ENCODE measurements around the gene KCNC3.

Gene KCNC3

DNA sequence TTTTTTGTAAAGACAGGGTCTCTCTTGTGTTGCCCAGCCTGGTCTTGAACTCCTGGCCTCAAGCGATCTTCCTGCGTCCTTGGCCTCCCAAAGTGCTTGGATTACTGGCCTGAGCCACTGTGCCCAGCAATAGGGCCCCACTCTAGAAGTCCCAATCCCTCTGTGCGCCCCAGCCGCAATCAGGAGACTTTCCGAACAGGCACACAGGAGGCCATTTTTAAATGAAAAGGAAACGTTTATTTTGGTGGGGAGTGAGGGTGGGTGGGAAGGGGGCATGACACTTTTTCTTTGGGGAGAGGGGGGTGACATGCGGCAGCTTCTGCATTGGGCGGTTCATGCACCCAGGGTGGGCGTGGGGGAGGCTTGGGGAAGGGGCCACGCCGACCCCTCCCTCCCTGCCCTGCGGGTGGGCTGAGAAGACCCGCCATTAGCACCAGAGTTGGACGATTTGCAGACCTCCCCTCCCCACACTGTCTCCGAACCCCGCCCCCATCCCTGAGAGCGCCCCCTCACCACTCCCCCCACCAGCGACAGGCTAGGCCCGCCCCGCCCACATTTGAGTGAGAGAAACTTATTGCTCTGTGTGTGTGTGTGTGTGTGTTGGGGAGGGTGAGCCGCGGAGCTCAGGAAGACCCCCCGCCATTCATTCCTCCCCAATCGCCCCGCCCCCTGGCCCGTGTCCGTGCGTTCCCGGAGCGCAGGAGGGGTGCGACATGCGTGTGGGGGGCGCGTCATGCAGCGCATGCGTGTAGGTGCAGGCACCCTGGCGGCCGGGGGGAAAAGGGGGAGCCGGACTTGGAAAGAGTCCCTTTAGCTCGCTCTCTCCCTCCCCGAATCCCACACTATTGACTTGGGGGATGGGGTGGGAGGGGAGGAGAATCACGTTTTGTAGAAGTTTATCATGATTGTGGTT lies 17.2 kb downstream of the KCNC3 start:
- DNase-seq (ENCODE audit: low read depth in 2 of 2) = no peak

DNA sequence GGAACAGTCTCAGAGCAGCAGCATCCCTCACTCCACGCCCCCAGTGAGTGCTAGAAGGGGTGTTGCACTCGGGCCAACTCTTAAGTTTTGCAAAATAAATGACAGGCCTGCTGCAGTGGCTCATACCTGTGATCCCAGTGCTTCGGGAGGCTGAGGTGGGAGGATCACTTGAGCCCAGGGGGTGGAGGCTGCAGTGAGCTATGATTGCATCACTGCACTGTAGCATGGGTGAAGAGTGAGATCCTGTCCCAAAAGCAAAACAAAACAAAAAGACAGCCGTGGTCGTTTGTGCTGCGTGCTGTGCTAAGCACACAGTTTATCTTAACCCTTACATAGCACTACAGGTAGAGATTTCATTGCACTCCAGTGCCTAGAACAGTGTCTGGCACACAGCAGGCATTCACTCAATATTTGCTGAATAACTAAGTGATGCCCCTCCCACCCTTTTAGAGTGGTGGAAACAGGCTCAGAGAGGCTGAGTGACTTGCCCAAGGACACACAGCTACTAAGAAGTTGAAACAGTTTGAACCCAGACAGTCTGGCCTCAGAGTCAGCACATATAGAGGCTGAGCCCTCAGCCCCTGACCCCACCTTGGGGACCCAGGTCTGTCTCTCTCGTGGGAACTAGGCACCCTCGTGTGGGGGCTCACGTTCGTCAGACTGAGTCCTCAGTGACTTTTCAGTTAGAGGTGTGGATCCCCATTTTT lies 18.3 kb downstream of the KCNC3 start:
- DNase-seq (ENCODE audit: low read depth in 2 of 2) = no peak

DNA sequence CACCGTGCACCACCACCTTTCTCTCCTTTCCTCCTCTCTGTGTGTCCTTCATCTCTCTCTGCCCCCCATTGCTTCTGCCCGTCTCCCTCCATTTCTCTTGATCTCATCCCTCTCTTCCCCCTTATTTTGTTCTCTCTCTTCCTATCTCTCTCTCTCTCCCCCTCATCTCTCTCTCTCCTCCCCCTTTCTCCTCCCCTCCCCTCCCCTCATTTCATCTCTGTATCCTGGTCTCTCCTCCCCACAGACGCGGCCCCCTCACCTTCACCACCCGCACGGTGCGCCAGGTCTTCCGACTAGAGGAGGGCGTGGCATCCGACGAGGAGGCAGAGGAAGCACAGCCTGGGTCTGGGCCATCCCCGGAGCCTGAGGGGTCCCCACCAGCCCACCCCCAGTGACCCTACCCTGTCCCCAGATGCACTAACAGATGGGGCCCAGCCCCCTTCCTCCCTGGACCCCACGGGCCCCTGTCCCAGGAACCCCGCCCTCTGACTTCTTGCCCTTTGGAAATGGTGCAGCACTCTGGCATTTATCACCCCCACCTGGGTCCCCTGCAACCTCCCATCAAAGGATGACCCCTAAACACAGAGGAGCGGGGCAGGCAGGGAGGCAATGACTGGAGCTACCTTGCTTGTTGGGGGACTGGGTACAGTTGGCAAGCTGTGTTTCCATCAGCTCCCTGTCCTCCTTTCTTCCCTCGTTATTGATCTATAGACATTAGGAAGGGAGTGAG lies 19.6 kb downstream of the KCNC3 start:
- no peak for DNase-seq (ENCODE audit: low read depth in 2 of 2)

DNA sequence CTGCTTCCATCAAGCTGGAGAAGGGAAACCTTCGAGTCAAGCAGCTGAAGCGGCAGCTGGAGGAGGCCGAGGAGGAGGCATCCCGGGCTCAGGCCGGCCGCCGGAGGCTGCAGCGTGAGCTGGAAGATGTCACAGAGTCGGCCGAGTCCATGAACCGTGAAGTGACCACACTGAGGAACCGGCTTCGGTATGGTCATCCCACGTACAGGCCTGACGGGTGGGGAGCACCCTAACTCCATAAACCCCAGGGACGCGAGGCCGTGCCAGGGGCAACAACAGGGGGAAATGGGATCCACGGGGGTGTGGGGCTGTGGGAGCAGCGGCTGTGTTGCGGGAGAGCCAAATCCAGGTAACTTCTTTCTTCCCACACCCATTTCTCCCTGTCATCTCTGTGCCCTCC lies 20.2 kb downstream of the KCNC3 start:
- DNase-seq (ENCODE audit: low read depth in 2 of 2) = no peak

DNA sequence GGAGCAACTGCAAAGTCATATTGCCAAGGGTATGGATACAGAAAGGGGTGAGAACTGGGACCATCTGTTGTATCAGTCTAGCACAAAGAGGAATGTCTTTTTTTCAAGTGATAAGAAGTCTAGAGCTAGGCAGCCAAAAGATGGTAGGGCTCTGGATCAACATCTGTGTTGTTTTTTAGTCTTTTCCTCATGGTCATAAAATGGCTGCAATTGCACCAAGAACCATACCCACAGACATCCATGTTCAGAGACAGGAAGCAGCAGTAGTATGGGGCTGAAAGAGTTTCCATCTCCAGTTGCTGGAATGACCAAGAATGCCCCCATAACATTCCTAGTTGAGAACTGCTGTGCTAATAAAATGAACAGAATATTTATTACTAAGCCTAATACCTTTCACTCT lies 25.6 kb downstream of the KCNC3 start:
- DNase-seq (ENCODE audit: low read depth in 2 of 2) = no peak

DNA sequence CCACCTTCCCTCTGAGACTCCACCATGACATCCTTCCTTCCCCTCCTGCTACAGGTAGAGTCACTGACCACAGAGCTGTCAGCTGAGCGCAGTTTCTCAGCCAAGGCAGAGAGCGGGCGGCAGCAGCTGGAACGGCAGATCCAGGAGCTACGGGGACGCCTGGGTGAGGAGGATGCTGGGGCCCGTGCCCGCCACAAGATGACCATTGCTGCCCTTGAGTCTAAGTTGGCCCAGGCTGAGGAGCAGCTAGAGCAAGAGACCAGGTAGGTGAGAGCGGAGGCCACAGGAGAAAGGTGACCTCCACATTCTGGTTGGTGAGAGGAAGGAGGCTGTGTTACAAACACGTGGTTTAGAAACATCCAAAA lies 27.6 kb downstream of the KCNC3 start:
- DNase-seq (ENCODE audit: low read depth in 2 of 2) = no peak

DNA sequence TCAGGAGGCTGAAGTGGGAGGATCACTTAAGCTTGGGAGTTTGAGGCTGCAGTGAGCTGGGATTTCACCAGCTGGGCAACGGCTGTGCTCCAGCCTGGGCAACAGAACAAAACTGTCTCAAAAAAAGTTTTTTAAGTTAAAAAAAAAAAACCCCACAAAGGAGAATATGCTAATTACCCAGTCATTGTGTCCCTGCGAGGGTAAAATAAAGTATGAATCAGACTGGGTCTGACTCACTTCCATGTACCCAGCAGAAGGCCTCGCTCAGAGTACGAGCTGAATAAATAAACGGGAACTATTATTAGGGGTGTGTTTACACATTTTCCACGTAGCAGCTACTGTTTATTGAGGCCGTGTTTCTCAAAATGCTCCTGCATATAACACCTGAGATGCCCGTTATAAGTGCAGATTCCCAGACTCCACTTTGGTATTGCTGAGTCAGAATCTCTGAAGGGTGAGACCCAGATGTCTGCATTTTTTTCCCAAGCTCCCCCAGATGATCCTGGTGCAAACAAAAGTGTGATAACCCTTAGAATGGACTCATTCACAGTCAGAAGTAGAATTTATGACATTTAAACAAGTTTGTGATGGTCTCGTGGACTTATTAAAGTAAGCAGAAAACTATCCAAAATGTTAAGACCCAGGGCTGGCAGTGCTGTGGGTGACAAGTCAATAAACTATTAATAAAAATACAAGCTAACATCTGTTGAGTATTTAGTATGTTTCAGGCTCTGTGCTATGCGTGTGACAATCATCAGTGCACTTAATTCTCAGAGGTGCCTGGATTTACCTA lies 28.2 kb downstream of the KCNC3 start:
- DNase-seq (ENCODE audit: low read depth in 2 of 2) = no peak

DNA sequence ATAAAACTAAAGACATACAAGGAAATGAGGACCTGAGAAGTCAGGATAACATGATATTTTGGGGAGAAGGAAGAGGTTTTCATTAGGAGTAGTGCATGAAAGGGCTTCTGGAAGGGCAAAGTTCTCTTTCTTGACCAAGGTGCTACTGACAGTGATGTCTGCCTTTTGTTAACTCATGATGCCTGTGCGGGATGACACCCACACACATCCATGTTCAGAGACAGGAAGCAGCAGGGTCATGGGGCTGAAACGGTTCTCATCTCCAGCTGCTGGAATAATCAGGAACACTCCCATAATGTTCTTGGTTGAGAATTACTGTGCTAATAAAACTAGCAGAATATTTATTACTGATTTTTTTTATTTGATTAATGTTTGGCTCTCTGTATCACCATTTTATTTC lies 29.1 kb downstream of the KCNC3 start:
- no peak for DNase-seq (ENCODE audit: low read depth in 2 of 2)

DNA sequence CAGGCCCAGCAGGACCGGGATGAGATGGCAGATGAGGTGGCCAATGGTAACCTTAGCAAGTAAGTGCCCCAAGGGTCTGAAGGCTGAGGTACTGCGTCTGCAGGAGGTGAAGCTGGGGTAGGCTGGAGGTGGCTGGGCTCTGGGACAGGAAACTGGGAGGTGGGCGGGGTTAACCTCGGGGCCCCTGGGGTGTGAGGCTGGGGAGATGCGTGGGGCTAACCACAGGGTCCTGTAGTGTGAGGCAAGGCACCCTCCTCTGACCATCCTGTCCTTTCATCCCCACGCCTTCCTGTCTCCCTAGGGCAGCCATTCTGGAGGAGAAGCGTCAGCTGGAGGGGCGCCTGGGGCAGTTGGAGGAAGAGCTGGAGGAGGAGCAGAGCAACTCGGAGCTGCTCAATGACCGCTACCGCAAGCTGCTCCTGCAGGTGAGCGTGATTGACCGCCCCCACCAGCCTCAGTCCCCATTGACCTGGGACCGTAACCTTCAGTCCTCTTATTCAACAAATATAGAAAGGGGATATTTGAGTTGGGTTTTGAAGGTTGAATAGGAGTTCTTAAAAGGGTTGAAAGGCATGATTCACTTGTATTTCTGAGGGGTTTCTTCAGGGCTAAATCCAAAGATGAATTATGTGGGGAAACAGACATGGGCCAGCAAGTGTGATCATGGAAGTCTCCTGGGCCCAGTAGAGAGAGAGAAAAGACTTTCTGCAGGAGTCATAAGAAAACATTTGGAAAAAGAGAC lies 35.7 kb downstream of the KCNC3 start:
- no peak for DNase-seq (ENCODE audit: low read depth in 2 of 2)

DNA sequence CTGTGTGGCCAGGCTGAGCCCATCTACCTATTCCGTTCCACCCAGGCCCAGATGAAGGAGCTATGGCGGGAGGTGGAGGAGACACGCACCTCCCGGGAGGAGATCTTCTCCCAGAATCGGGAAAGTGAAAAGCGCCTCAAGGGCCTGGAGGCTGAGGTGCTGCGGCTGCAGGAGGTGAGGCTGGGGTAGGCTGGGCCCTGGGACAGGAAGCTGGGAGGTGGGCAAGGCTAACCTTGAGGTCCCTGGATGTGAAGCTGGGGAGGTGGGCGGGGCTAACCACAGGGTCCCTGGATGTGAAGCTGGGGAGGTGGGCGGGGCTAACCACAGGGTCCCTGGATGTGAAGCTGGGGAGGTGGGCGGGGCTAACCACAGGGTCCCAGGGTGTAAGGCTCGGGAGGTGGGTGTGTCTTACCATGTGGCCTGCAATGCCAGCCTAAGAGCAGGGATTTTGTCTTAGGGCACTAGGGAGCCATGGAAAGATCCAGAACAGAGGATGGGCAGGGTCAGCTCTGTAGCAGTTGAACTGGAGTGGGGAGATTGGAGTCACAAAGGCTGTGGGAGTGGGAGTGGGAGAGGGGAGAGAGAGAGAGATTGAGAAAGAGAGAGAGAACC lies 36.9 kb downstream of the KCNC3 start:
- DNase-seq (ENCODE audit: low read depth in 2 of 2) = no peak

DNA sequence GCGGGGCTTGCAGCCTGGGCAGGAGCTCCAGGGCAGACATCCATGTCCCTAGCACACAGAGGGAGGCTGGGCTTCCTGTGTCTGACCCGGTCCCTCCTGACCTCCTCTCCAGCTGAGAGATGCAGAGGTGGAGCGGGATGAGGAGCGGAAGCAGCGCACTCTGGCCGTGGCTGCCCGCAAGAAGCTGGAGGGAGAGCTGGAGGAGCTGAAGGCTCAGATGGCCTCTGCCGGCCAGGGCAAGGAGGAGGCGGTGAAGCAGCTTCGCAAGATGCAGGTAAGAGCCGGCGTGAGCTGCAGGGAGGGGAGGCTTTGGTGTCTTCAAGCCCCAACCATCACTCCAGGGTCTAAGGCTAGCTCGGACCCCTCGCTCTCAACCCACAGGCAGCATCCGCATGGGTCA lies 38.4 kb downstream of the KCNC3 start:
- no peak for DNase-seq (ENCODE audit: low read depth in 2 of 2)

DNA sequence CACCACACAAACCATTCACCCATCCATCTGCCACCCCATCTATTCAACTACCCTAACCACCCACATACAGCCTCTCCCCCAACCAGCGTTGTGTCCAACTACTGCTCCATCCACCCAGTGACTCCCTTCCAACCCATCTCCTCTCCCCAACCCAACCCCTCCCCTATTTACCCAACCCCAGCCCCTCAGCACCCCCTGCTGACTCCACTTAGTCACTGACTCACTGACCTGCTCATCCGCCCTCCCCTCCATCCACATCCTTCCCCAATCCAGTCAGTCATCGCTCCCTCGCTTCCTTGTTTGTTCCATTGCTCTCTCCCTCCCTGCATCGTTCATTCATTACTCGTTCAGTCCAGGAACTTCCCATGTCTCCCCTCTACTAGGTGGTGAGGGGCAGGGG lies 39.2 kb downstream of the KCNC3 start:
- no peak for DNase-seq (ENCODE audit: low read depth in 2 of 2)

DNA sequence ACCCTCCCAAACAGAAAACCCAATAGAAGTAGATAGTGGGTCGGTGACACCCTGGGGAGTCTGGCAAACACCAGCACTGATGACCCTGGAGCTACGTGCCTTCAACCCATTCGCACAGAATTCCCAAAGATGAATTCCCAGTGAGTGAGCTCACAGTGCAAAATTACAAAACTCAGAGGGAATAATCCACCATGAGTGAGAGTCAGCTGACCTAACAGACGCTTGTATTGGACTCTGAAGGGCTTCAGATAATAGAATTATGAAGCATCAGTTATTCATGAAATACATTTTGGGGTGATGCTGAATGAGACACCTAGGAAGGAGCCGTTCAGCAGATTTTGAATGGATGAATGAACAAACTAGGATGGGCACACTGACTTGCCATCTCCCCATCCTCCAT lies 40.2 kb downstream of the KCNC3 start:
- no peak for DNase-seq (ENCODE audit: low read depth in 2 of 2)

DNA sequence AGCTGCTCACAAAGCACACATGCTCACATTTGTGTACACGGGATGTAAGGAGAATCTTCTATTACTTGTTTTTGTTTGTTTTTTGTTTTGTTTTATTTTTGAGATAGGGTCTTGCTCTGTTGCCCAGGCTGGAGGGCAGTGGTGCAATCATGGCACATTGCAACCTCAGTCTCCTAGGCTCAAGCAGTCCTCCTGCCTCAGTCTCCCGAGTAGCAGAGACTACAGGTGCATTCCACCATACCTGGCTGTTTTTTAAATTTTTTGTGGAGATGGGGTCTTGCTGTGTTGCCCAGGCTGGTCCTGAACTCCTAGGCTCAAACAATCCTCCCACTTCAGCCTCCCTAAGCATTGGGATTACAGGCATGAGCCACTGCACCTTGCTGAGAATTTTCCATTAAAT lies 41.8 kb downstream of the KCNC3 start:
- no peak for DNase-seq (ENCODE audit: low read depth in 2 of 2)

DNA sequence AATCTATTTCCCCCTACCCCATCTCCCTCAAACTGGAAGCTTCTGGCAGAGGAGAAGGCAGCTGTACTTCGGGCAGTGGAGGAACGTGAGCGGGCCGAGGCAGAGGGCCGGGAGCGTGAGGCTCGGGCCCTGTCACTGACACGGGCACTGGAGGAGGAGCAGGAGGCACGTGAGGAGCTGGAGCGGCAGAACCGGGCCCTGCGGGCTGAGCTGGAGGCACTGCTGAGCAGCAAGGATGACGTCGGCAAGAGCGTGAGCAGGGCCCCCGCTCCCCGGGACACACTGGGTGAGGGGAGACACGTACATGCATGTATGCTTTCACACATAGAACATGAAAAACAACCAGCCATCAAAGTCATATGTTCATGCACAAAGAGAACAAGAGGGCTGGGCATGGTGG lies 42.7 kb downstream of the KCNC3 start:
- no peak for DNase-seq (ENCODE audit: low read depth in 2 of 2)

DNA sequence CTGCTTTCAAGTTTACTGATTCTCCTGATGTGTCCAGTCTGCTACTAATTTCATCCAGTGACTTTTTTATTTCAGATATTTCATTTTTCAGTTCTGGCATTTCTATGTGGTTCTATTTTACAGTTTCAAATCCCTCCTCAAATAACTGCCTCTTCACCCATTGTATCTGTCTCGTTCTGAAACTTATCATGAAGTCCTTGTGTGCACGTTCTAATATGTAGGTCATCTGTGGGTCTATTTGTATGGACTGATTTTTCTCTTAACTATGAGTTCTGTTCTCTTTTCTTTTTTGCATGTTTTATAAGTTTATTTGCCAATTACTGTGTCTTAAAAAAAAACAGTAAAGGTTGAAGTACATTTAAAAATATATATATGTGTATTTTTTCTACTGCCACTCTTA lies 43.3 kb downstream of the KCNC3 start:
- DNase-seq (ENCODE audit: low read depth in 2 of 2) = no peak

DNA sequence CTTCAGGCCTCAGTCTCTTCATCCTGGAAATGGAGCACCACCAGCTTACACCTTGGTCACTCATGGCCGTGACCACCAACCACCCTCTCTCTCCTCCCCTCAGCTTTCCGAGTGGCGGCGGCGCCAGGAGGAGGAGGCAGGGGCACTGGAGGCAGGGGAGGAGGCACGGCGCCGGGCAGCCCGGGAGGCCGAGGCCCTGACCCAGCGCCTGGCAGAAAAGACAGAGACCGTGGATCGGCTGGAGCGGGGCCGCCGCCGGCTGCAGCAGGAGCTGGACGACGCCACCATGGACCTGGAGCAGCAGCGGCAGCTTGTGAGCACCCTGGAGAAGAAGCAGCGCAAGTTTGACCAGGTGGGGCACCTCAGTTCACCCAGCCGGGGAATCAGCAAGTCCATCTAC lies 47.7 kb downstream of the KCNC3 start:
- no peak for DNase-seq (ENCODE audit: low read depth in 2 of 2)

DNA sequence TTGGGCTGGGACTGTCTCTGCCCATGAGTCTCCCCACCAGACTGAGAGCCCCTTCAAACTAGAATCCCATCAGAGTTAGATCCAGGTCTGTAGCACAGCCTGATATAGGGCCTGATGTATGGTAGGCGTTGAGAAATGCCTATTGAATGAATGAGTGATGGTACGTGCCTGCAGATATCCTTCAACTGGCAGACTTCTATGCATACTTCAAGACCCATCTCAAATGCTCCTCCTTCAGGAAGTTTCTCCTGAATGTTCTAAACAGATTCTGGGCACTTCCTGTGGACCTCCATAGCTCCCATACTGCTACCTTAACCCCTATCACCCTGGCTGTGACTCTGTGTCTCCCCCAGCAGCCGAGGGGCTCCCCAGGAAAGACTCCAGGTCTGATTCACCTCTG lies 48.2 kb downstream of the KCNC3 start:
- DNase-seq (ENCODE audit: low read depth in 2 of 2) = no peak

DNA sequence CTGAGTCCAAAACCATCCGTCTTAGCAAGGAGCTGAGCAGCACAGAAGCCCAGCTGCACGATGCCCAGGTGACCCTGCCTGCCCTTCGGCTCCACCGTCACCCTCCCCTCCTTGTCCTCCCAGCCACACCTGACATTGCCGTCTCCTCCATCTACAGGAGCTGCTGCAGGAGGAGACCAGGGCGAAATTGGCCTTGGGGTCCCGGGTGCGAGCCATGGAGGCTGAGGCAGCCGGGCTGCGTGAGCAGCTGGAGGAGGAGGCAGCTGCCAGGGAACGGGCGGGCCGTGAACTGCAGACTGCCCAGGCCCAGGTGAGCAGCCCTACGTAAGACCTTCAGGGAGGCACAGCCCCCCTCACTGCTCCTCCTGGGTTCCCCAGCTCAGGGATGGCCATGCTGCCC lies 49.1 kb downstream of the KCNC3 start:
- no peak for DNase-seq (ENCODE audit: low read depth in 2 of 2)

DNA sequence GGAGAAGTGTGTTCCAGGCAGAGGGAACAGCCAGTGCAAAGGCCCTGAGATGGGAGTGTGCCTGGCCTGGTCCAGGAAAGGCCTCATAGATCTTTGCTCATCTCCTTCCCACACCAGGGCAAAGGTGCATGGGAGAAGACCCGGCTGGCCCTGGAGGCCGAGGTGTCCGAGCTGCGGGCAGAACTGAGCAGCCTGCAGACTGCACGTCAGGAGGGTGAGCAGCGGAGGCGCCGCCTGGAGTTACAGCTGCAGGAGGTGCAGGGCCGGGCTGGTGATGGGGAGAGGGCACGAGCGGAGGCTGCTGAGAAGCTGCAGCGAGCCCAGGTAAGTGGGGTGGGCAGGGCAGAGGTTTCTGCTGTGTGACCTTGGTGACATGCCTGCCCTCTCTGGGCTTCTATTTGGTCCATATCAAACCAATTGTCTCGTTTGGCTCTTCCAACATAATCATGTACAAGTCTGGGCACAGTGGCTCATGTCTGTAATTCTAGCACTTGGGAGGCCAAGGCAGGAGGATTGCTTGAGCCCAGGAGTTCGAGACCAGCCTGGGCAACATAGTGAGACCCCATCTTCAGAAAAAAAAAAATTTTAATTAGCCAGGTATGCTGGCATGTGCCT lies 51.1 kb downstream of the KCNC3 start:
- DNase-seq (ENCODE audit: low read depth in 2 of 2) = no peak
